Mesodermal cell (in vitro differentiated cells): Measurements from ENCODE around the gene METTL15.
"Not testable (repeated sequence)": the region's sequence is repeated elsewhere in the genome, so short reads cannot be mapped to it uniquely, and the experiment has no call there.

Experiments used
- H3K27ac ChIP-seq: 2 replicates; pipeline ENCODE4 v1.7.0; 2013; ENCODE audit warnings: mild to moderate bottlenecking, low read depth, low read length, moderate library complexity; ENCODE audit not compliant: severe bottlenecking
- H3K36me3 ChIP-seq: 2 replicates; pipeline ENCODE4 v1.7.1; 2013; ENCODE audit warnings: mild to moderate bottlenecking, low read length, moderate library complexity; ENCODE audit not compliant: control insufficient read depth, insufficient read depth
- H3K4me1 ChIP-seq: one replicate; pipeline ENCODE4 v1.7.1; 2013; ENCODE audit warnings: mild to moderate bottlenecking, low read length; ENCODE audit not compliant: insufficient read depth, control insufficient read depth, poor library complexity, severe bottlenecking
- H3K4me3 ChIP-seq: 2 replicates; pipeline ENCODE4 v1.7.0; 2013; ENCODE audit warnings: low read length, control low read depth, mild to moderate bottlenecking; ENCODE audit not compliant: insufficient read depth, poor library complexity, severe bottlenecking; ENCODE audit errors: extremely low read depth
- H3K9me3 ChIP-seq: 2 replicates; pipeline ENCODE4 v1.7.1; 2013; ENCODE audit warnings: mild to moderate bottlenecking, low read length, moderate library complexity; ENCODE audit not compliant: control insufficient read depth
- WGBS, 2 experiments: methylation state at CpG; one replicate each; pipeline ENCODE4 v1.1.5; 2013; ENCODE audit warnings: missing lambda C conversion rate in 2 of 2; ENCODE audit not compliant: insufficient coverage in 2 of 2; 5-methylcytosine and 5-hydroxymethylcytosine counted together

Gene METTL15

DNA sequence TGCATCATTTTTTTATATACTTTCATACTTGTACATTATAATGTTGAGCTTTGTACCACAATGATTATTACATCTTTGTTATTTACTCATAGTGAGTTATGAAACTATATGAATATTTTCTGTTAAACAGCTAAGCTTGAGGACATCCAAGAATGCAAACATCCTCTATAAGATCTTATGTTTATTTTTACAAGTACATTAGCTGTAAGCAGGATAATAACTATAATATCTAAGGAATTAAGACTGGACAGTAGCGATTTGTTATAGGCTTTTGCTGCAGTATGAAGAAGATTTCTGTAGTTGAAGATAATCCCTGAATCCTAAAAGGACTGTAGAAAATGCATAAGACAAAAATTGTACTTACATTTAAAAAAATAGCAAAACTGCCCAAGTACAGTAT, 176.0 kb downstream of the METTL15 start:
- H3K4me1 ChIP-seq, result no peaks in the 10 kb centered on the region
- H3K27ac ChIP-seq, result no peak overlapping the region
- no peaks in the 10 kb centered on the region for H3K36me3 ChIP-seq
- no CpG with 5 or more reads among the region's 1 CpG for WGBS, 2 experiments
- no peaks in the 10 kb centered on the region for H3K9me3 ChIP-seq
- no peak overlapping the region for H3K4me3 ChIP-seq

DNA sequence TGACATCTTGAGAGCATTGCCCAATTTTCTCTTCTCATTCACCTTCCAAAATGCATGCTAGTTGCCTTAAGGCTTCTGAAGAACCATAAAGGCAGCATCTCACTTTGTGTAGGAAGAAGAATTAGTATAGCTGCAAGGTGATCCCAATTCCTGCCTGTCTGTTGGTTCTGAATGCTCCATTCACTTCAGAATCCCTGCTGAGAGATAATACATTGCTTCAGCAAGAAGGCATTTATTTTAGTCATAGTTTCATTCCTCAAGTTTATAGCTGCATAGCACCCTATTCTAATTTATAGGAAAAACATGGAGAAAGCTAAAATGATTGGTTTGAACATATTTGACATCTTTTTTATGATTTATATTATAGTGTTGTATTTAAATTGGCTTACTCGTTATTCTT, 181.3 kb downstream of the METTL15 start:
- no peak overlapping the region for H3K4me3 ChIP-seq
- no peak overlapping the region for H3K27ac ChIP-seq
- H3K9me3 ChIP-seq, result no peaks in the 10 kb centered on the region
- H3K36me3 ChIP-seq, result peaks cover 9% of the 10 kb centered on the region
- H3K4me1 ChIP-seq, result no peaks in the 10 kb centered on the region
- WGBS, 2 experiments, result no CpG with 5 or more reads among the region's 1 CpG

DNA sequence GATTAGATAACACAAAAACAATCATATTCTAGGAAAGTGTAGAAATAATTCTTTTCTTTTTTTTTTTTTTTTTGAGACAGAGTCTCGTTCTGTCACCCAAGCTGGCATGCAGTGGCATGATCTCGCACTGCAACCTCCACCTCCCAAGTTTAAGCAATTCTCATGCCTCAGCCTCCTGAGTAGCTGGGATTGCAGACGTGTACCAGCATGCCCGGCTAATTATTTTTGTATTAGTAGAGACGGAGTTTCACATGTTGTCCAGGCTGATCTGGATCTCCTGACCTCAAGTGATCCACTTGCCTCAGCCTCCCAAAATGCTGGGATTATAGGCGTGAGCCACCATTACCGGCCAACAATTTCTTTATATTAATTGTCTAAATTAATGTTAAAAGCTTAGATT, 182.8 kb downstream of the METTL15 start:
- H3K27ac ChIP-seq, H3K4me3 ChIP-seq, H3K36me3 ChIP-seq, H3K4me1 ChIP-seq, H3K9me3 ChIP-seq: not testable (repeated sequence)
- WGBS, 2 experiments, result 93 to 100% methylated on average over 3 of the region's 7 CpGs

DNA sequence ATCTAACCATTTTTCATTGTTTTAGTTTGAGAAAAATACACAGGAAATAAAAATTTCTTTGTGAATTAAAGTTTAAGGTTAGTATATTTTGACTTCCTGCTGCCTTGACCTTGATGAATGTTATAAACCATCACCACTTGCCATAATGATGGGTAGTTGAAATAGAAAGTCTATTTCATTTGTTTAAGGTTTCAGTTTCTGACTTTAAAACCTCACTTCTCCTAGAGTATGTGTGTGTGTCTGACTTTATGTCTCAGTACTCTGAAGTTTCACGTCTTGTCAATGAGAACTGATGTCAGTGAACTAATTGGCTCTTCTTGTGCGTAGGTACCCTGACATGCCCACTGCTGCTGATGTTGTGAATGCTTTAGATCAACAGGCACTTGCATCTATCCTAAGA, 188.2 kb downstream of the METTL15 start:
- Histone ChIP-seq H3K36me3 (peaks cover 6% of the 10 kb centered on the region), H3K4me3 (no peak overlapping the region), H3K27ac (no peak overlapping the region), H3K9me3 (no peaks in the 10 kb centered on the region), H3K4me1 (no peaks in the 10 kb centered on the region)
- 89 to 100% methylated on average over 1 to 2 of the region's 2 CpGs for WGBS, 2 experiments

DNA sequence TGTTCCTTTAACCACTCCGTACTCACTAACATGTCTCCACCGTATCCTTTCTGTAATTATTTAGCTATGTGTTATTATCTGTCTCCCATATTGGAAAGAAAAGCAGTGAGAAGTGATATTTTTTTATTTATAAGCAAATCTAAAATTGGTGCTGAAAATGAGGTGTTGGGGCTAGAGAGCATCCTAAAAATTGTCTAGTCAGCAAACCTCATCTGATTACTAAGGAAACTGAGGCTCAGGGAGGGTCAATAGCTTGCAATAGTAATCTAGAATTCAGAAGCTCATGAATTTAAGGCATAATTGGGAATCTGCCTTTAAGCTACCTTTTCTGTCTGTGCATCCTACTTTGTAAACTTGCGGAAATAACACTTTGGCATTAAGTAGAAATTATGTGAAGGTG, 190.0 kb downstream of the METTL15 start:
- Histone ChIP-seq H3K27ac (no peak overlapping the region), H3K9me3 (no peaks in the 10 kb centered on the region)
- WGBS, 2 experiments, result no CpG with 5 or more reads among the region's 3 CpGs

DNA sequence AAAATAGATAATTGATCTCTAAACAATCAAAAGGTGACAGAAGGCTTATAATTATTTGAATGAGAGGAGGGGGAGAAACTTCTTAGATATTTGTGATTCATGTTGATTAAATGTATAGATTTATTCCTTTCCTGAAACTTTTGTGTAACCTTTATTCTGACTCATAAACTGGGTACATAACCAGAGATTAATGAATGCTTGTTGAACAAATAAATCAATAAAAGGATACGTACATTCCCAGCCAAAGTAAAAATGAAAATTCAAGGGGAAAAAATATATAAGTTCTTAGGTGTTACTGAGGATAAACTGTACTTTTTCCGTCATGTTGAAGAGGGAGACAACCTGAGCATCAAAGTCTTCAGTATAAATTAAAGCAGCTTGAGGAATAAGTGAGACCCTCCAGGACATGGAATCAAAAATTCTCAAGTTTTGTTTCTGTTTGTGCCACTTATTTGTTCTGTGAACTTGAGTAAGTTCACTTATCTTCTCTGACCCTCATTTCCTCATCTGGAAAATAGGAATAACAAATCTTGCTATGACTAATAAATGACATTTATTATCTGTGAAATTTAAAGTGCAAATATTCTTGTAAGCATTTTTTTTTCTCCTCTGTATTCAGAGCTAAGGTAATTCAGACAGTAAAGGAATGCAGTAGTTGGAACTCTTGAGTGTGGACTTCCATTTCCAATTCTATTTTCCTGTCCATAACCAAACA, 195.4 kb downstream of the METTL15 start:
- Histone ChIP-seq H3K9me3 (no peaks in the 10 kb centered on the region), H3K27ac (no peak overlapping the region), H3K4me1 (no peaks in the 10 kb centered on the region), H3K36me3 (peaks cover 6% of the 10 kb centered on the region), H3K4me3 (no peak overlapping the region)
- WGBS, 2 experiments, result 90 to 100% methylated on average over 1 of the region's 2 CpGs

More for the DNA sequence above, 190.0 kb downstream of the METTL15 start:
- H3K36me3 ChIP-seq, result peaks cover 6% of the 10 kb centered on the region
- no peaks in the 10 kb centered on the region for H3K4me1 ChIP-seq
- H3K4me3 ChIP-seq, result no peak overlapping the region

DNA sequence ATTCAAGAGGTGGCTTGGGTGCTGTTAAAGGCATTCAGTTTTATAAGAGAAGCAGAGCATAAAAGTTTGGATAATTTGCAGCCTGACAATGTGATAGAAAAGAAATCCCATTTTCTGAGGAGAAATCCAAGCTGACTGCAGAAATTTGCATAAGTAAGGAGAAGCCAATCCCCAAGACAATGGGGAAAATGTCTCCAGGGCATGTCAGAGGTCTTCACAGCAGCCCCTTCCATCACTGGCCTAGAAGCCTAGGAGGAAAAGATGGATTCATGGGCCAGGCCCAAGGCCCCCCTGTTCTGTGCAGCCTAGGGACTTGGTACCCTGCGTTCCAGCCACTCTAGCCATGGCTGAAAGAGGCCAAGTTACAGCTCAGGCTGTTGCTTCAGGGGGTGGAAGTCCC, 207.3 kb downstream of the METTL15 start:
- H3K27ac ChIP-seq, result no peak overlapping the region
- 100% methylated on average over 1 of the region's 1 CpG; no CpG with 5 or more reads in 1 of the 2 experiments for WGBS, 2 experiments
- no peak overlapping the region for H3K4me3 ChIP-seq
- H3K36me3 ChIP-seq, result no peaks in the 10 kb centered on the region
- no peaks in the 10 kb centered on the region for H3K9me3 ChIP-seq
- no peaks in the 10 kb centered on the region for H3K4me1 ChIP-seq

DNA sequence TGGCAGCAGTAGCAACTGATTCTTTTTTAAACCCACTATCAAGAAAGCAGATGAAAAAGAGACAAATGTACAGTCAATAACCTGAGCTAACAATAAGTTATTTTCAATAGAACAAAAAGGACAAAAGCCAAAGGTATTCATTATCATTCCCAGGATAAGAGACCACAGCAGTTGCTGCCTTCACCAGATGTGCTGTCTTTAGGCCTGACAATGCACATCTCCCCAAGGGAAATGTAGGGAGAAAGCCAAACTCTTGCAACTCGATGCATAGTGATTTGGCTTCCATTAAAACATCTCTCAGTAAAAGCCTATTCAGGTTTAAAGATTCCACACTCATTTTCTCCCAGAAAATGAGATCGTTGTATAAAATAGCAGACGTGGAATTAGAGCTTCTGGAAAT, 210.7 kb downstream of the METTL15 start:
- Histone ChIP-seq H3K4me3 (no peak overlapping the region), H3K36me3 (no peaks in the 10 kb centered on the region), H3K27ac (no peak overlapping the region), H3K9me3 (no peaks in the 10 kb centered on the region), H3K4me1 (no peaks in the 10 kb centered on the region)
- 90% methylated on average over 2 of the region's 3 CpGs; no CpG with 5 or more reads in 1 of the 2 experiments for WGBS, 2 experiments

DNA sequence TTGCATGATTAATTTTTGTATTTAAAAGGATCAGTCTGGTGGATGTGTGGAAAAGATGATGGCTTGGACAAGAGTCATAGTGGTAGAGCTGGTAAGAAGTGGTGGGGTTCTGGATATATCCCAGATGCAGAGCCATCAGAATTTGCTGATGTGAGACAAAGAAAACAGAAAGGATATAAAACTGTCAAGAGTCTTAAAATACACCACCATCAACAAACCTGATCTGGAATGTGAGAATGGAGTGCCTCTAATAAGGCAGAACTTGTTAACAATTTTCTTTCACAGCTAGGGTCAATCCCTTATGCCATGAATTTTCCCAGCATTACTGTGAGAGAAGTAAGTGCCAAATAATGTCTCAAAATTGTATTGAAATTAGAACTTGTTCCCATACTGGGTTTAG, 215.4 kb downstream of the METTL15 start:
- no peaks in the 10 kb centered on the region for H3K9me3 ChIP-seq
- no peak overlapping the region for H3K4me3 ChIP-seq
- no peaks in the 10 kb centered on the region for H3K4me1 ChIP-seq
- H3K36me3 ChIP-seq, result no peaks in the 10 kb centered on the region
- H3K27ac ChIP-seq, result no peak overlapping the region

DNA sequence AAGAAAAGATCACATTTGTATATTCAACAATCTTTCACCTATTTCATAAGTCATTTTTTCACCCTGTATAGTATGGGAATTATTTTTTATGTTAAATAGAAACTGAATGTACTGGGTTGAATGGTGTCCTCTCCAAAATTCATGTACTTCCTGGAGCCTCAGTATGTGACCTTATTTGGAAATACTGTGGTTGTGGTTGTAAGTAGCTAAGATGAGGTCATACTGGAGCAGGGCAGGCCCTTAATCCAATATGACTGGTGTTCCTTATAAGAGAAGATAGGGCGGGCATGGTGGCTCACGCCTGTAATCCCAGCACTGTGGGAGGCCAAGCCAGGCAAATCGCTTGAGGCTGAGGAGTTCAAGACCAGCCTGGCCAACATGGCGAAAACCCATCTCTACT, 224.2 kb downstream of the METTL15 start:
- H3K27ac ChIP-seq, H3K4me3 ChIP-seq, H3K36me3 ChIP-seq, H3K9me3 ChIP-seq, H3K4me1 ChIP-seq: not testable (repeated sequence)
- WGBS, 2 experiments, result no CpG with 5 or more reads among the region's 4 CpGs

DNA sequence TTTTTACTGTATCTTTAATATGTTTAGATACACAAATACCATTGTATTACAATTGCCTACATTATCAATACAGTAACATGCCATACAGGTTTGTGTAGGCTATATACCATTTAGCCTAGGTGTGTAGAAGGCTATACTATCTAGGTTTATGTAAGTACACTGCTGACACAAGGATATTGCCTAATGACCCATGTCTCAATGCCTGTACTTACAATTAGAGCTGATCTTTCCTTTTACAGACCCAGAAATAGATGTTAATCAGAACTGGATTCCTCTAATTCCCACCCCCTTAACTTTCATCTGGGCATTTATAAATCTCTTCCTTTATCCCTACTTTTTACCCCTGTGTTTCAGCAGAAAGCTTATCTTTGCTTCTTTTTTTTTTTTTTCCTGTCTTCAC, 229.5 kb downstream of the METTL15 start:
- H3K36me3 ChIP-seq, result no peaks in the 10 kb centered on the region
- H3K4me1 ChIP-seq, result no peaks in the 10 kb centered on the region
- H3K9me3 ChIP-seq, result peaks cover 4% of the 10 kb centered on the region
- H3K4me3 ChIP-seq, result no peak overlapping the region
- no peak overlapping the region for H3K27ac ChIP-seq
